Sigmoid colon (tissue), 7 donors: ENCODE data around the gene FAM185A. TPM values are rescaled to one million over a fixed set of nuclear protein-coding genes. Genes with fewer than 3 reads are reported as not detected.
"Not testable (repeated sequence)": the region's sequence is repeated elsewhere in the genome, so short reads cannot be mapped to it uniquely, and the experiment has no call there.

Experiments used
- DNase-seq: peaks from one replicate; pipeline ENCODE4 v3.0.0-alpha.2; 2019
- H3K27ac ChIP-seq, 4 donors: fragments of 200-600 bp; sonication (generic); one replicate each; pipeline ENCODE4 v1.5.1; 2016 to 2019; ENCODE audit warnings: mild to moderate bottlenecking in 1 of 4
- H3K27me3 ChIP-seq, 3 donors: fragments of 200-600 bp; sonication (generic); one replicate each; pipeline ENCODE4 v1.5.1; 2019; ENCODE audit warnings: mild to moderate bottlenecking in 1 of 3
- H3K36me3 ChIP-seq, 4 donors: fragments of 200-600 bp; sonication (generic); one replicate each; pipeline ENCODE4 v1.5.1; 2016 to 2019
- H3K4me1 ChIP-seq, 4 donors: fragments of 200-600 bp; sonication (generic); one replicate each; pipeline ENCODE4 v1.5.1; 2017 to 2019
- H3K4me3 ChIP-seq, 4 donors: fragments of 200-600 bp; sonication (generic); one replicate each; pipeline ENCODE4 v1.5.1; 2017 to 2019; ENCODE audit warnings: mild to moderate bottlenecking in 2 of 4, moderate library complexity in 1 of 4
- H3K9me3 ChIP-seq, 4 donors: fragments of 200-600 bp in 3 of 4; sonication (generic) in 3 of 4; one replicate each; pipeline versions ENCODE4 v1.5.1 to v1.6.1; 2013 to 2019
- CTCF ChIP-seq, 4 experiments: fragments of 450-650 bp in 3 of 4; fragments of 200-600 bp in 1 of 4; IDR thresholded peaks; one replicate each; pipeline ENCODE4 v1.5.1; 2016 to 2019; ENCODE audit warnings: antibody characterized with exemption in 4 of 4, mild to moderate bottlenecking in 3 of 4, moderate library complexity in 2 of 4
- EP300 ChIP-seq, 4 donors: sonication (generic); formaldehyde crosslinking; IDR thresholded peaks; one replicate each; pipeline ENCODE4 v1.6.1; 2017; ENCODE audit warnings: antibody characterized with exemption in 4 of 4
- POLR2A ChIP-seq, 2 donors: fragments of 450-650 bp; IDR thresholded peaks; one replicate each; pipeline ENCODE4 v1.6.1; 2016; ENCODE audit warnings: antibody characterized with exemption in 2 of 2, mild to moderate bottlenecking in 2 of 2, moderate library complexity in 2 of 2
- POLR2AphosphoS5 ChIP-seq, 4 donors: sonication (generic); formaldehyde crosslinking; IDR thresholded peaks; one replicate each; pipeline ENCODE4 v1.6.1; 2017; ENCODE audit warnings: antibody characterized with exemption in 4 of 4
- WGBS, 2 donors: extraction: QIAGEN DNeasy Blood & Tissue Kit; methylation state at CpG; one replicate each; pipeline ENCODE4 v1.1.7; 2013; 5-methylcytosine and 5-hydroxymethylcytosine counted together
- intact Hi-C: fragments of 100-400 bp; cut with DNase I; formaldehyde crosslinking; loops from one replicate; pipeline ENCODE4 v1.15.1; 2023
- polyA plus RNA-seq, 3 donors: library from polyadenylated mRNA; stranded (reverse); fragments of 200-250 nt; gene quantifications; one replicate each; pipeline ENCODE4 v1.2.3, GENCODE V29; 2013
- total RNA-seq, 4 donors: library from RNA; depleted of rRNA; stranded (reverse); fragments of >200 nt; gene quantifications; one replicate each; pipeline ENCODE4 v1.1.0, GENCODE V29; 2016
- donor health status: healthy with polysubstance abuse.
- donor health status: Bipolar disorder and iron deficiency.
- donor health status: healthy.

Gene FAM185A
- total and polyA plus RNA-seq, 7 donors = 4.8 to 17.5 (median 14.8) TPM

- DNase-seq, H3K4me1 ChIP-seq, intact Hi-C loops, H3K4me3 ChIP-seq, H3K9me3 ChIP-seq, H3K27me3 ChIP-seq, H3K27ac ChIP-seq: not testable (repeated sequence)
- H3K36me3 ChIP-seq = peaks cover 0 to 12% (median 0%) of the 10 kb centered on the region in 4 donors
- 96 to 98% methylated on average over 2 of the region's 2 CpGs for WGBS, 2 donors
These were observed 40.0 kb downstream of the FAM185A start for GRCh38 chr7:102788770-102789169.

- H3K4me1 ChIP-seq, DNase-seq, intact Hi-C loops, H3K27ac ChIP-seq, H3K27me3 ChIP-seq, H3K4me3 ChIP-seq, H3K9me3 ChIP-seq: not testable (repeated sequence)
- peaks cover 0 to 12% (median 0%) of the 10 kb centered on the region in 4 donors for H3K36me3 ChIP-seq
- 85 to 89% methylated on average over 4 of the region's 4 CpGs for WGBS, 2 donors
These were observed 41.7 kb downstream of the FAM185A start for GRCh38 chr7:102790364-102791100.

- 87 to 91% methylated on average over 5 of the region's 5 CpGs for WGBS, 2 donors
- H3K9me3 ChIP-seq, H3K4me1 ChIP-seq, H3K27me3 ChIP-seq, intact Hi-C loops, H3K4me3 ChIP-seq, DNase-seq: not testable (repeated sequence)
- peak overlapping the region in 2 of 4 donors; percentile 34 to 56 for H3K27ac ChIP-seq
- H3K36me3 ChIP-seq = peaks cover 0 to 12% (median 0%) of the 10 kb centered on the region in 4 donors
These were observed 42.6 kb downstream of the FAM185A start for GRCh38 chr7:102791367-102791766.

GRCh38 chr7:102791831-102792230, 43.0 kb downstream of the FAM185A start:
- peak overlapping the region in 1 of 4 donors; percentile 56 for H3K27ac ChIP-seq

GRCh38 chr7:102794567-102794966, 45.8 kb downstream of the FAM185A start:
- H3K27ac ChIP-seq, H3K36me3 ChIP-seq, H3K4me1 ChIP-seq, H3K27me3 ChIP-seq, H3K9me3 ChIP-seq, DNase-seq, H3K4me3 ChIP-seq, intact Hi-C loops: not testable (repeated sequence)
- WGBS, 2 donors = 91 to 93% methylated on average over 1 of the region's 1 CpG

More at GRCh38 chr7:102791831-102792230, 43.0 kb downstream of the FAM185A start:
- DNase-seq, H3K4me3 ChIP-seq, H3K9me3 ChIP-seq, intact Hi-C loops, H3K4me1 ChIP-seq, H3K27me3 ChIP-seq: not testable (repeated sequence)
- H3K36me3 ChIP-seq = peaks cover 0 to 12% (median 0%) of the 10 kb centered on the region in 4 donors

GRCh38 chr7:102795987-102796595, 47.3 kb downstream of the FAM185A start:
- WGBS, 2 donors = 94 to 96% methylated on average over 5 of the region's 6 CpGs
- H3K27me3 ChIP-seq, intact Hi-C loops, H3K27ac ChIP-seq, H3K4me3 ChIP-seq, H3K36me3 ChIP-seq, H3K4me1 ChIP-seq, H3K9me3 ChIP-seq, DNase-seq: not testable (repeated sequence)

GRCh38 chr7:102806613-102807012, 57.8 kb downstream of the FAM185A start:
- H3K36me3 ChIP-seq = peaks cover 0 to 7% (median 0%) of the 10 kb centered on the region in 4 donors
- no peak overlapping the region for H3K27ac ChIP-seq
- no peaks in the 10 kb centered on the region for H3K27me3 ChIP-seq
- WGBS, 2 donors = 93 to 95% methylated on average over 7 of the region's 7 CpGs
- intact Hi-C loops = no loop called here
- H3K4me1 ChIP-seq = peaks cover 0 to 14% (median 6%) of the 10 kb centered on the region in 4 donors
- no peak for TF ChIP-seq CTCF (IDR thresholded peaks at IDR 0.05)
- TF ChIP-seq EP300 (IDR thresholded peaks at IDR 0.05) = no peak
- no peak for TF ChIP-seq POLR2A (IDR thresholded peaks at IDR 0.05)
- no peak for TF ChIP-seq POLR2AphosphoS5 (IDR thresholded peaks at IDR 0.05)
- no peaks in the 10 kb centered on the region for H3K9me3 ChIP-seq
- DNase-seq = no peak
- no peak overlapping the region for H3K4me3 ChIP-seq

- intact Hi-C loops = no loop called here
- Histone ChIP-seq H3K36me3 (peaks cover 0 to 12% (median 0%) of the 10 kb centered on the region in 4 donors), H3K27ac (no peak overlapping the region), H3K9me3 (no peaks in the 10 kb centered on the region), H3K4me3 (no peak overlapping the region), H3K27me3 (no peaks in the 10 kb centered on the region), H3K4me1 (peaks cover 0 to 14% (median 6%) of the 10 kb centered on the region in 4 donors)
- DNase-seq = no peak
- TF ChIP-seq POLR2A (IDR thresholded peaks at IDR 0.05) = no peak
These were observed 62.1 kb downstream of the FAM185A start for GRCh38 chr7:102810916-102811315.
